ENCODE results near the gene IER3. TPM values are rescaled to one million over a fixed set of nuclear protein-coding genes. Genes with fewer than 3 reads are reported as not detected.

IER3 gene
- total RNA-seq, 2 donors from 2014 or later = 102 to 136 TPM

- Histone ChIP-seq H3K36me3 (ENCODE audit: control insufficient read depth, insufficient read depth, low read length) (peaks cover 62% of the 10 kb centered on the region), H3K9me3 (ENCODE audit: control insufficient read depth, low read length) (no peaks in the 10 kb centered on the region), H3K4me3 (ENCODE audit: low read length) (no peak overlapping the region), H3K4me1 (ENCODE audit: control insufficient read depth, insufficient read depth, low read length) (peaks cover 2% of the 10 kb centered on the region), H3K27me3 (ENCODE audit: control insufficient read depth, insufficient read depth, low read length, poor library complexity, severe bottlenecking) (no peaks in the 10 kb centered on the region), H3K27ac (ENCODE audit: low read depth, low read length) (no peak overlapping the region), H3K9ac (ENCODE audit: extremely low read depth, low read length, poor library complexity, severe bottlenecking) (no peak overlapping the region)
- H3K4me1 Mint-ChIP-seq = peaks cover 17% of the 10 kb centered on the region
- no peak for DNase-seq
- no peak overlapping the region for H3K4me3 Mint-ChIP-seq
- TF ChIP-seq CTCF (conservative IDR thresholded peaks at IDR 0.05) = no peak
- 94 to 97% methylated on average over 7 of the region's 7 CpGs for WGBS, 2 experiments (ENCODE audit: insufficient coverage in 1 of 2, insufficient read length in 1 of 2)
- H3K27ac Mint-ChIP-seq = no peak overlapping the region
- H3K27me3 Mint-ChIP-seq (ENCODE audit: insufficient read depth) = no peaks in the 10 kb centered on the region
- peaks cover 55% of the 10 kb centered on the region for H3K36me3 Mint-ChIP-seq (ENCODE audit: low read depth)
- no peaks in the 10 kb centered on the region for H3K9me3 Mint-ChIP-seq
These were observed 31.9 kb downstream of the IER3 start for GRCh38 chr6:30712441-30712945.

GRCh38 chr6:30711758-30712380, 32.5 kb downstream of the IER3 start:
- no peaks in the 10 kb centered on the region for H3K27me3 Mint-ChIP-seq (ENCODE audit: insufficient read depth)
- H3K9me3 Mint-ChIP-seq = no peaks in the 10 kb centered on the region
- peaks cover 20% of the 10 kb centered on the region for H3K4me1 Mint-ChIP-seq
- DNase-seq = no peak
- H3K4me3 Mint-ChIP-seq = no peak overlapping the region
- no peak overlapping the region for H3K4me3 ChIP-seq (ENCODE audit: low read length)
- no peak overlapping the region for H3K9ac ChIP-seq (ENCODE audit: extremely low read depth, low read length, poor library complexity, severe bottlenecking)
- H3K4me1 ChIP-seq (ENCODE audit: control insufficient read depth, insufficient read depth, low read length) = peaks cover 4% of the 10 kb centered on the region
- TF ChIP-seq CTCF (conservative IDR thresholded peaks at IDR 0.05) = no peak
- H3K36me3 Mint-ChIP-seq (ENCODE audit: low read depth) = peaks cover 58% of the 10 kb centered on the region
- no peak overlapping the region for H3K27ac Mint-ChIP-seq
- H3K27me3 ChIP-seq (ENCODE audit: control insufficient read depth, insufficient read depth, low read length, poor library complexity, severe bottlenecking) = no peaks in the 10 kb centered on the region
- H3K9me3 ChIP-seq (ENCODE audit: control insufficient read depth, low read length) = no peaks in the 10 kb centered on the region
- no peak overlapping the region for H3K27ac ChIP-seq (ENCODE audit: low read depth, low read length)
- H3K36me3 ChIP-seq (ENCODE audit: control insufficient read depth, insufficient read depth, low read length) = peaks cover 62% of the 10 kb centered on the region
- WGBS, 2 experiments (ENCODE audit: insufficient coverage in 1 of 2, insufficient read length in 1 of 2) = 90% methylated on average over 1 of the region's 1 CpG; no CpG with 5 or more reads in 1 of the 2 experiments

- Mint-ChIP-seq H3K4me1 (peaks cover 14% of the 10 kb centered on the region), H3K27ac (no peak overlapping the region), H3K9me3 (no peaks in the 10 kb centered on the region), H3K27me3 (ENCODE audit: insufficient read depth) (no peaks in the 10 kb centered on the region), H3K36me3 (ENCODE audit: low read depth) (peaks cover 73% of the 10 kb centered on the region), H3K4me3 (no peak overlapping the region)
- 100% methylated on average over 2 of the region's 2 CpGs; no CpG with 5 or more reads in 1 of the 2 experiments for WGBS, 2 experiments (ENCODE audit: insufficient coverage in 1 of 2, insufficient read length in 1 of 2)
- no peaks in the 10 kb centered on the region for H3K9me3 ChIP-seq (ENCODE audit: control insufficient read depth, low read length)
- no peak for TF ChIP-seq CTCF (conservative IDR thresholded peaks at IDR 0.05)
- H3K27ac ChIP-seq (ENCODE audit: low read depth, low read length) = no peak overlapping the region
- DNase-seq = no peak
- H3K4me1 ChIP-seq (ENCODE audit: control insufficient read depth, insufficient read depth, low read length) = peaks cover 4% of the 10 kb centered on the region
- H3K4me3 ChIP-seq (ENCODE audit: low read length) = no peak overlapping the region
- peaks cover 65% of the 10 kb centered on the region for H3K36me3 ChIP-seq (ENCODE audit: control insufficient read depth, insufficient read depth, low read length)
- H3K9ac ChIP-seq (ENCODE audit: extremely low read depth, low read length, poor library complexity, severe bottlenecking) = no peak overlapping the region
- no peaks in the 10 kb centered on the region for H3K27me3 ChIP-seq (ENCODE audit: control insufficient read depth, insufficient read depth, low read length, poor library complexity, severe bottlenecking)
These were observed 35.1 kb downstream of the IER3 start for GRCh38 chr6:30709101-30709868.

Data from endodermal cell (in vitro differentiated cells).